ENCODE measurements around the gene ACSM2B.

- TF ChIP-seq FOS (IDR thresholded peaks at IDR 0.05; ENCODE audit: low read depth, low read length) (no peak), POLR2A (IDR thresholded peaks at IDR 0.05; ENCODE audit: low read depth, low read length) (no peak), CTCF (conservative IDR thresholded peaks at IDR 0.05; ENCODE audit: low read depth, low read length) (no peak)
Observed at GRCh38 chr16:20598832-20599469, 22.8 kb upstream of the ACSM2B start.
